Brain microvascular endothelial cell (primary cell): ENCODE results near the gene PICK1.

Experiments
- DNase-seq: peaks from one replicate; pipeline ENCODE4 v3.0.0-alpha.2; 2020
- H3K27ac ChIP-seq: fragments of 250-450 bp; sonication (Bioruptor Pico); 2 replicates; pipeline ENCODE4 v1.5.1; 2020; ENCODE audit warnings: mild to moderate bottlenecking, moderate library complexity
- H3K27me3 ChIP-seq: fragments of 250-450 bp; sonication (Bioruptor Pico); replicated peaks from 2 replicates; pipeline ENCODE4 v1.5.1; 2020; ENCODE audit warnings: mild to moderate bottlenecking
- H3K36me3 ChIP-seq: fragments of 250-450 bp; sonication (Bioruptor Pico); replicated peaks from 2 replicates; pipeline ENCODE4 v1.5.1; 2020; ENCODE audit warnings: mild to moderate bottlenecking
- H3K4me3 ChIP-seq: 2 replicates; pipeline ENCODE4 v1.5.1; 2011; ENCODE audit warnings: low read depth, mild to moderate bottlenecking, control low read depth, low read length, moderate library complexity
- CTCF ChIP-seq: IDR thresholded peaks from 2 replicates; pipeline ENCODE4 v1.5.1; 2011; ENCODE audit warnings: low read depth, mild to moderate bottlenecking, moderate library complexity, low read length, control low read depth, inconsistent platforms; ENCODE audit errors: missing control alignments
- in situ Hi-C: cut with HindIII; loops from 2 replicates; pipeline ENCODE4 v1.10.0; 2017; ENCODE audit warnings: low sequenced_read_pairs, low pct_ligation_motif_present

Gene PICK1

GRCh38 chr22:38098410-38099249, 41.4 kb downstream of the PICK1 start:
- Histone ChIP-seq H3K27ac (no peak overlapping the region), H3K36me3 (no peaks in the 10 kb centered on the region), H3K27me3 (no peaks in the 10 kb centered on the region), H3K4me3 (no peak overlapping the region)
- in situ Hi-C loops, result loop anchor here (25.0 kb wide), 1 partner anchor 239 kb away; no protein-coding TSS in a partner anchor
- peak; percentile 16 for DNase-seq
- TF ChIP-seq CTCF, result no peak

GRCh38 chr22:38103641-38104040, 46.4 kb downstream of the PICK1 start:
- H3K36me3 ChIP-seq, result no peaks in the 10 kb centered on the region
- TF ChIP-seq CTCF, result no peak
- no peak overlapping the region for H3K27ac ChIP-seq
- in situ Hi-C loops, result no loop called here
- H3K4me3 ChIP-seq, result no peak overlapping the region
- DNase-seq, result no peak
- no peaks in the 10 kb centered on the region for H3K27me3 ChIP-seq

GRCh38 chr22:38104084-38104483, 46.9 kb downstream of the PICK1 start:
- TF ChIP-seq CTCF, result peak; percentile 69
- H3K27me3 ChIP-seq, result no peaks in the 10 kb centered on the region

DNA sequence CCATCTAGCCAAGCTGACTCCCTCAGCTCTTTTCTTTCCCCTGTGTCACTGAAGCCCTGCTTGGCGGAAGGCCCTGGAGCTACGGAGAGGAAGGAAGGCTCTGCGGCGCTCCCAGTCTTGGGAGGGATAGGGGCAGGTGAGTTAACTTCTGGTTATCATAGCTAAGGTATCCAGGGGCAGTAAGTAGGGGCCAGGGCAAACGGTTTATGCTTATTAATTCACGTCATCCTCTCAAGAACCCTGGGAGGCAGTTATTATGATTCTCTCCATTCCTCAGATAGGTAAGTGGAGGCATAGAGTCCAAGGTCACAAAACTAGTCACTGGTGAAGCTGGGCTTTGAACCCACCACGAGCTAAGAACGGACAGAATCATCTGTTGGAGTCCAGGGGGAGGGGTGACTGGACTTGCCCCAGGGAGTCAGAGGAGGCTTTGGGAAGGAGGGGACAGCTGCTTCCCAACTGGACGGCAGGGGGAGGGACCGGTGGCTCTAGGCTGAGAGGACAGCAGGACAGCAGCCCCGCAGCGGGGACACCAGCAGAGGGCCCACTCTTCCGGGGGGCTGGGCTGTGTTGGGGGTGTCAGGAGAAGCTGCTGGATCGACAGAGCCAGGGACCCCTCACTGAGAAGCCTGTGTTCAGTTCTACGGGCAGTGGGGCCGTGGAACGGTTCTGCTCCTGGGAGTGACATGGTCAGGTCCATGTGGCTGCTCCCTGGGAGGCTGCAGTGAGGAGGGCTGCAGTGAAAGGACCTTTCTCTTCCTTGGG, 49.8 kb downstream of the PICK1 start:
- peak; percentile 11 for TF ChIP-seq CTCF
- H3K27me3 ChIP-seq, result no peaks in the 10 kb centered on the region
- no peaks in the 10 kb centered on the region for H3K36me3 ChIP-seq
- no peak for DNase-seq
- H3K27ac ChIP-seq, result no peak overlapping the region
- H3K4me3 ChIP-seq, result no peak overlapping the region
- in situ Hi-C loops, result no loop called here

More at GRCh38 chr22:38104084-38104483, 46.9 kb downstream of the PICK1 start:
- DNase-seq, result peak; percentile 28
- in situ Hi-C loops, result no loop called here
- Histone ChIP-seq H3K4me3 (no peak overlapping the region), H3K27ac (no peak overlapping the region), H3K36me3 (no peaks in the 10 kb centered on the region)

GRCh38 chr22:38107692-38108515, 50.7 kb downstream of the PICK1 start:
- H3K36me3 ChIP-seq, result no peaks in the 10 kb centered on the region
- no peak overlapping the region for H3K4me3 ChIP-seq
- H3K27ac ChIP-seq, result no peak overlapping the region
- TF ChIP-seq CTCF, result no peak
- H3K27me3 ChIP-seq, result no peaks in the 10 kb centered on the region
- no peak for DNase-seq
- in situ Hi-C loops, result no loop called here
